HG03460 (cell line): ENCODE results near the gene KIAA1755.
"Not testable (repeated sequence)": the region's sequence is repeated elsewhere in the genome, so short reads cannot be mapped to it uniquely, and the experiment has no call there.

Source experiments
- ATAC-seq: cut with Tn5 transposase; IDR thresholded peaks from one replicate; pipeline ENCODE4 v1.9.1; 2021; ENCODE audit not compliant: unreplicated experiment

KIAA1755 gene

GRCh38 chr20:38267901-38268514 lies 7.5 kb upstream of the KIAA1755 start:
- ATAC-seq = no peak

- ATAC-seq = no peak
Measured at GRCh38 chr20:38267296-38267695, 6.8 kb upstream of the KIAA1755 start.

- ATAC-seq = no peak
Measured at GRCh38 chr20:38266426-38266825, 5.9 kb upstream of the KIAA1755 start.

GRCh38 chr20:38262931-38263330 lies 2.4 kb upstream of the KIAA1755 start:
- no peak for ATAC-seq

GRCh38 chr20:38261054-38261390 lies 487 bp upstream of the KIAA1755 start:
- no peak for ATAC-seq

GRCh38 chr20:38260025-38260377 lies 534 bp downstream of the KIAA1755 start:
- no peak for ATAC-seq

- ATAC-seq = no peak
Measured at GRCh38 chr20:38258545-38259215, 1.9 kb downstream of the KIAA1755 start.

GRCh38 chr20:38256966-38257365 lies 3.6 kb downstream of the KIAA1755 start:
- no peak for ATAC-seq

- ATAC-seq = no peak
Measured at GRCh38 chr20:38256021-38256420, 4.5 kb downstream of the KIAA1755 start.

- no peak for ATAC-seq
Measured at GRCh38 chr20:38255393-38255792, 5.1 kb downstream of the KIAA1755 start.

- ATAC-seq = not testable (repeated sequence)
Measured at GRCh38 chr20:38254621-38255020, 5.9 kb downstream of the KIAA1755 start.

- ATAC-seq = no peak
Measured at GRCh38 chr20:38253571-38253970, 7.0 kb downstream of the KIAA1755 start.

GRCh38 chr20:38252292-38253288 lies 7.9 kb downstream of the KIAA1755 start:
- no peak for ATAC-seq

- ATAC-seq = not testable (repeated sequence)
Measured at GRCh38 chr20:38251441-38251840, 9.1 kb downstream of the KIAA1755 start.

GRCh38 chr20:38250609-38251008 lies 9.9 kb downstream of the KIAA1755 start:
- ATAC-seq = no peak

- ATAC-seq = no peak
Measured at GRCh38 chr20:38249536-38250310, 10.8 kb downstream of the KIAA1755 start.

GRCh38 chr20:38248133-38248532 lies 12.4 kb downstream of the KIAA1755 start:
- no peak for ATAC-seq

- ATAC-seq = not testable (repeated sequence)
Measured at GRCh38 chr20:38247725-38248124, 12.8 kb downstream of the KIAA1755 start.

GRCh38 chr20:38247166-38247509 lies 13.4 kb downstream of the KIAA1755 start:
- ATAC-seq = no peak

- ATAC-seq = no peak
Measured at GRCh38 chr20:38246357-38247165, 14.0 kb downstream of the KIAA1755 start.
